Measurements from ENCODE around the gene MYCBPAP. TPM values are rescaled to one million over a fixed set of nuclear protein-coding genes. Genes with fewer than 3 reads are reported as not detected.

MYCBPAP gene
- polyA plus RNA-seq, 1 experiment = 0.17 TPM

- H3K27ac ChIP-seq (ENCODE audit: low read depth, low read length) = peak within 1 kb of the TSS; percentile 73
- CTCF ChIA-PET = interaction anchor here (0.6 to 2.4 kb wide), 33 partner anchors 9 to 405 kb away, joined by 3 to 28 read pairs (median 4); partner anchors contain the start of genes CHAD and LRRC59
- TF ChIP-seq, protein P1, sequence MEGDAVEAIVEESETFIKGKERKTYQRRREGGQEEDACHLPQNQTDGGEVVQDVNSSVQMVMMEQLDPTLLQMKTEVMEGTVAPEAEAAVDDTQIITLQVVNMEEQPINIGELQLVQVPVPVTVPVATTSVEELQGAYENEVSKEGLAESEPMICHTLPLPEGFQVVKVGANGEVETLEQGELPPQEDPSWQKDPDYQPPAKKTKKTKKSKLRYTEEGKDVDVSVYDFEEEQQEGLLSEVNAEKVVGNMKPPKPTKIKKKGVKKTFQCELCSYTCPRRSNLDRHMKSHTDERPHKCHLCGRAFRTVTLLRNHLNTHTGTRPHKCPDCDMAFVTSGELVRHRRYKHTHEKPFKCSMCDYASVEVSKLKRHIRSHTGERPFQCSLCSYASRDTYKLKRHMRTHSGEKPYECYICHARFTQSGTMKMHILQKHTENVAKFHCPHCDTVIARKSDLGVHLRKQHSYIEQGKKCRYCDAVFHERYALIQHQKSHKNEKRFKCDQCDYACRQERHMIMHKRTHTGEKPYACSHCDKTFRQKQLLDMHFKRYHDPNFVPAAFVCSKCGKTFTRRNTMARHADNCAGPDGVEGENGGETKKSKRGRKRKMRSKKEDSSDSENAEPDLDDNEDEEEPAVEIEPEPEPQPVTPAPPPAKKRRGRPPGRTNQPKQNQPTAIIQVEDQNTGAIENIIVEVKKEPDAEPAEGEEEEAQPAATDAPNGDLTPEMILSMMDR (IDR thresholded peaks at IDR 0.05; ENCODE audit: low read depth, low read length) = peak; percentile 66
- H3K4me3 ChIP-seq (ENCODE audit: low read depth, low read length) = peak within 1 kb of the TSS; percentile 88
- DNase-seq (ENCODE audit: low read depth, low spot score) = peak; percentile 48
- POLR2A ChIA-PET = interaction anchor here (0.6 to 1.0 kb wide), 3 partner anchors 22 to 862 kb away, joined by 3 to 5 read pairs (median 3); partner anchors contain the start of gene LRRC59
- H3K9me3 ChIP-seq (ENCODE audit: control insufficient read depth, insufficient read depth, low read length) = no peaks in the 10 kb centered on the region; the same call in 1 of the 2 replicates
- H3K27me3 ChIP-seq (ENCODE audit: control insufficient read depth, insufficient read depth, low read length) = no peaks in the 10 kb centered on the region
Observed at GRCh38 chr17:50478391-50479381, 29.6 kb upstream of the MYCBPAP start, which contains the start of gene RSAD1. Gene RSAD1 (plus strand): TSS chr17:50478860. CDS start chr17:50478885, 25 bp downstream.

DNA sequence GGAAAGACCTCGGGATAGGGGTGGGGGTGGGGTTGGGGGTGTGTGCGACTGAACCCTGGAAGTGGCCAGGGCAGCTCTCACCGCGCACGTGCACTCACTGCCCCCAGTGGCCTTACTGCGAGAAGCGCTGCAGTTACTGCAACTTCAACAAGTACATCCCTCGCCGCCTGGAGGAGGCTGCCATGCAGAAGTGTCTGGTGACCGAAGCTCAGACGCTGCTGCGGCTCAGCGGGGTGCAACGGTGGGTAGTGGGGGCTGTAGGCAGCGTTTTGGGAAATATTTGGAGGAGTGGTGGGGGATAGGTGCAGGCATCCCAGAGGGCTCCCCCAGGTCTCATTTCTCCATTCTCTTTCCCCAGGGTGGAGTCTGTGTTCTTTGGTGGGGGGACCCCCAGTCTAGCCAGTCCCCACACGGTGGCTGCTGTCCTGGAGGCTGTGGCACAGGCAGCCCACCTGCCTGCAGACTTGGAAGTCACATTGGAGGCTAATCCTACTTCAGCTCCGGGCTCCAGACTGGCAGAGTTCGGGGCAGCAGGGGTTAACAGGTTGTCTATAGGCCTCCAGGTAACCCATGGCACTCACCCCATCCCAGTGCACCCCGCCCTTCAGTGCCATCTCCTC is 28.6 kb upstream of the MYCBPAP start:
- H3K27ac ChIP-seq (ENCODE audit: low read depth, low read length) = peak overlapping the region; percentile 73

DNA sequence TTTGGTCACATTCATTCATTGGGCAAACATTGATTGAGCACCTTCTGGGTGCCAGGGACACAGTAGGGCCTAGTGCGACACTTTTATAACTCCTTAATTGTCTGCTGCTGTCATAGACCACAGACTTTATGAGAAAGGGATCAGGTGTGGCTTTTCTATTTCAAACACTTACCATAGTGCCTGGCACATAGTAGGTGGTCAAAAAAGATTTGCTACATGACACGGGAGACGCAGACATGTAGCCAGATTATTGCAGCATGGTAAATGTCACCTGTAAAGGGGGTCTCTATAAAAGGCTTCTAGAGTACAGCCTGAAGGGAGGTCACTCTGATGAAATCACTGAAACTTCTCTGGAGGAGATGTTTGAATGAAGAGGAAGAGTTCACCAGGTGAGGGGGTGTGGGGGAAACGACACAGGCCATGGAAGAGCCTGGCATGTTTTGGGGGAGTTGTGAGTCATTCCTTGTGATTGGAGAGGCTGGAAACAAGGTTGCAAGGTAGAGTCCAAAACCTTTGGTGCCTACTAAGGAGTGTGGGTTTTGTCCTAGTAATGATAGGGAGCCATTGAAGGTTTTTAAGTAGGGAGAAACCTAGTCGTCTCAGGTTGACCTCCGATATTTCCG is 28.0 kb upstream of the MYCBPAP start:
- POLR2A ChIA-PET = interaction anchor here (1.0 kb wide), 1 partner anchor 83 kb away, joined by 5 read pairs; the partner anchor contains the start of gene LRRC59

More for the DNA sequence above, 28.6 kb upstream of the MYCBPAP start:
- CTCF ChIA-PET = interaction anchor here (0.7 to 2.4 kb wide), 16 partner anchors 8 to 238 kb away, joined by 3 to 28 read pairs (median 4); partner anchors contain the start of genes CHAD and LRRC59
- POLR2A ChIA-PET = interaction anchor here (0.9 to 1.0 kb wide), 2 partner anchors 21 to 82 kb away, joined by 3 to 5 read pairs; partner anchors contain the start of gene LRRC59
- H3K27me3 ChIP-seq (ENCODE audit: control insufficient read depth, insufficient read depth, low read length) = no peaks in the 10 kb centered on the region
- DNase-seq (ENCODE audit: low read depth, low spot score) = peak; percentile 56
- peak overlapping the region; percentile 88 for H3K4me3 ChIP-seq (ENCODE audit: low read depth, low read length)
- no peaks in the 10 kb centered on the region; the same call in 1 of the 2 replicates for H3K9me3 ChIP-seq (ENCODE audit: control insufficient read depth, insufficient read depth, low read length)
- TF ChIP-seq, protein P1 (IDR thresholded peaks at IDR 0.05; ENCODE audit: low read depth, low read length) = peak; percentile 60

GRCh38 chr17:50480854-50481490 is 27.3 kb upstream of the MYCBPAP start:
- H3K27ac ChIP-seq (ENCODE audit: low read depth, low read length) = no peak overlapping the region
- POLR2A ChIA-PET = no interaction called here
- no peak overlapping the region for H3K4me3 ChIP-seq (ENCODE audit: low read depth, low read length)
- TF ChIP-seq, protein P1 (IDR thresholded peaks at IDR 0.05; ENCODE audit: low read depth, low read length) = no peak
- no peaks in the 10 kb centered on the region; the same call in 1 of the 2 replicates for H3K9me3 ChIP-seq (ENCODE audit: control insufficient read depth, insufficient read depth, low read length)
- CTCF ChIA-PET = interaction anchor here (1.1 kb wide), 1 partner anchor 214 kb away, joined by 6 read pairs; no protein-coding TSS in a partner anchor
- H3K27me3 ChIP-seq (ENCODE audit: control insufficient read depth, insufficient read depth, low read length) = no peaks in the 10 kb centered on the region
- DNase-seq (ENCODE audit: low read depth, low spot score) = no peak

More for the DNA sequence above, 28.0 kb upstream of the MYCBPAP start:
- H3K9me3 ChIP-seq (ENCODE audit: control insufficient read depth, insufficient read depth, low read length) = no peaks in the 10 kb centered on the region; the same call in 1 of the 2 replicates
- DNase-seq (ENCODE audit: low read depth, low spot score) = no peak
- CTCF ChIA-PET = interaction anchor here (1.0 to 2.4 kb wide), 7 partner anchors 8 to 171 kb away, joined by 3 to 28 read pairs (median 5); partner anchors contain the start of genes CHAD and LRRC59
- H3K4me3 ChIP-seq (ENCODE audit: low read depth, low read length) = no peak overlapping the region
- H3K27ac ChIP-seq (ENCODE audit: low read depth, low read length) = no peak overlapping the region
- TF ChIP-seq, protein P1 (IDR thresholded peaks at IDR 0.05; ENCODE audit: low read depth, low read length) = no peak
- H3K27me3 ChIP-seq (ENCODE audit: control insufficient read depth, insufficient read depth, low read length) = no peaks in the 10 kb centered on the region
